A673 (cell line): Measurements from ENCODE around the gene ADAMTSL2.

Source experiments
- CTCF ChIP-seq: fragments of 300-800, 200-600 bp; sonication (generic); conservative IDR thresholded peaks from 2 replicates; pipeline ENCODE4 v1.5.1; 2017; ENCODE audit warnings: low read depth, mild to moderate bottlenecking, antibody characterized with exemption, low read length, moderate library complexity, mixed read lengths
- EZH2 ChIP-seq: fragments of 200-600 bp; sonication (generic); IDR thresholded peaks from 2 replicates; pipeline ENCODE4 v1.6.1; 2017; ENCODE audit warnings: borderline replicate concordance, low read depth, mild to moderate bottlenecking, mixed read lengths, antibody characterized with exemption, low read length; ENCODE audit not compliant: poor library complexity, severe bottlenecking

- TF ChIP-seq CTCF (no peak), EZH2 (no peak)
Measured at GRCh38 chr9:133502112-133502511, 32.4 kb upstream of the ADAMTSL2 start.
